ENCODE measurements around the gene GRM4.
A peak's percentile ranks its signal among the peaks of the same experiment; 100 is the strongest.

Gene GRM4

GRCh38 chr6:34142061-34142998 lies 3.6 kb downstream of the GRM4 start:
- DNase-seq, result no peak

- DNase-seq, result no peak
Measured at GRCh38 chr6:34140075-34140474, 5.8 kb downstream of the GRM4 start.

- DNase-seq, result no peak
Measured at GRCh38 chr6:34138914-34139510, 6.9 kb downstream of the GRM4 start.

GRCh38 chr6:34138191-34138590 lies 7.7 kb downstream of the GRM4 start:
- DNase-seq, result no peak

GRCh38 chr6:34135541-34135940 lies 10.3 kb downstream of the GRM4 start:
- no peak for DNase-seq

GRCh38 chr6:34132486-34133185 lies 13.3 kb downstream of the GRM4 start:
- DNase-seq, result no peak

- no peak for DNase-seq
Measured at GRCh38 chr6:34131326-34132290, 14.3 kb downstream of the GRM4 start.

GRCh38 chr6:34130862-34131261 lies 15.0 kb downstream of the GRM4 start:
- DNase-seq, result no peak

- no peak for DNase-seq
Measured at GRCh38 chr6:34129753-34130152, 16.1 kb downstream of the GRM4 start.

GRCh38 chr6:34128045-34128444 lies 17.8 kb downstream of the GRM4 start:
- no peak for DNase-seq

GRCh38 chr6:34126419-34126818 lies 19.5 kb downstream of the GRM4 start:
- DNase-seq, result no peak

- DNase-seq, result no peak
Measured at GRCh38 chr6:34125939-34126338, 19.9 kb downstream of the GRM4 start.

GRCh38 chr6:34120953-34121675 lies 24.8 kb downstream of the GRM4 start:
- no peak for DNase-seq

GRCh38 chr6:34115915-34116314 lies 30.0 kb downstream of the GRM4 start:
- DNase-seq, result no peak

GRCh38 chr6:34115403-34115795 lies 30.5 kb downstream of the GRM4 start:
- peak in 1 of 5 donors; percentile 5 for DNase-seq

- DNase-seq, result no peak
Measured at GRCh38 chr6:34114695-34115402, 31.0 kb downstream of the GRM4 start.

- no peak for DNase-seq
Measured at GRCh38 chr6:34113532-34113931, 32.4 kb downstream of the GRM4 start.

GRCh38 chr6:34112126-34112525 lies 33.8 kb downstream of the GRM4 start:
- no peak for DNase-seq

GRCh38 chr6:34110610-34111009 lies 35.3 kb downstream of the GRM4 start:
- no peak for DNase-seq

GRCh38 chr6:34108176-34108575 lies 37.7 kb downstream of the GRM4 start:
- DNase-seq, result no peak

- DNase-seq, result no peak
Measured at GRCh38 chr6:34106900-34107299, 39.0 kb downstream of the GRM4 start.

Measured in T-helper 1 cell (primary cell).